GM21526 (cell line): ENCODE data around the gene FRMD8.
"Not testable (repeated sequence)": the region's sequence is repeated elsewhere in the genome, so short reads cannot be mapped to it uniquely, and the experiment has no call there.

ENCODE experiments used
- ATAC-seq: cut with Tn5 transposase; IDR thresholded peaks from one replicate; pipeline ENCODE4 v1.9.1; 2021; ENCODE audit warnings: moderate library complexity; ENCODE audit not compliant: unreplicated experiment, low FRiP score

Gene FRMD8

DNA sequence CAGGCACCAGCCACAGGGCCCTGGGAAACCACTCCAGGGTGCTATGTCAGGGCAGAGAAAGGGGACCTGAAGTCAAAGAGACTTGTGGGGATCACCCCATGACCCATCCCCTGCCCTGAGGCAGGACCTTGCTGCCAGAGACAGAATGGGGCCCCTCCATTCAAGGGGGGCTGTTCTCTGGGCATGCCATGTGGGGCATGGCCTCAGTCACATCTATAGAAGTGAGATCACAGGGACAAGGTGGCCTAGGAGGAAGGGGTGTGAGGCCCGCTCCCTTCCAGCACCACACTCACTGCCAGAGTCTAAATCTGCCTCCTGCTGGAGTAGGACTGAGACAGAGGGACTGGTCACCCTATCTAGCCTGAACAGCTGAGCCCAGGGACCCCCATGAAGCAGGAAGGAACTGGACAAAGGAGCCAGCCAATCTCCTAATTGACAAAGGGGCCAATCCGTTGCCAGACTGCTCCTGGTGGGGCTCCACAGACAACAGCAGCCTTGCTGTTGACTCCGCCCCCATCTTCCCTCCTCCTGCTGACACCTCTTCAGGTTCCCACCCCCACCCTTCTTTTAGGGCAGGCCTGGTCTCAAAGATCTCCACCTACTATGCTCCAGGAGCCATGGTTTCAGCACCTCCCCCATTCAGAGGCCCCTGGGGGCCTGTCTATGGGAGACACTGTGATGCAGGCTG lies 62.1 kb downstream of the FRMD8 start:
- ATAC-seq, result no peak

DNA sequence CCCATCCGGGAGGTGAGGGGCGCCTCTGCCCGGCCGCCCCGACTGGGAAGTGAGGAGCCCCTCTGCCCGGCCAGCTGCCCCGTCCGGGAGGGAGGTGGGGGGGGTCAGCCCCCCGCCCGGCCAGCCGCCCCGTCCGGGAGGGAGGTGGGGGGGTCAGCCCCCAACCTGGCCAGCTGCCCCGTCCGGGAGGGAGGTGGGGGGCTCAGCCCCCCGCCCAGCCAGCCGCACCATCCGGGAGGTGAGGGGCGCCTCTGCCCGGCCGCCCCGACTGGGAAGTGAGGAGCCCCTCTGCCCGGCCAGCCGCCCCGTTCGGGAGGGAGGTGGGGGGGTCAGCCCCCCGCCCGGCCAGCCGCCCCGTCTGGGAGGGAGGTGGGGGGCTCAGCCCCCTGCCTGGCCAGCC lies 64.9 kb downstream of the FRMD8 start:
- not testable (repeated sequence) for ATAC-seq

DNA sequence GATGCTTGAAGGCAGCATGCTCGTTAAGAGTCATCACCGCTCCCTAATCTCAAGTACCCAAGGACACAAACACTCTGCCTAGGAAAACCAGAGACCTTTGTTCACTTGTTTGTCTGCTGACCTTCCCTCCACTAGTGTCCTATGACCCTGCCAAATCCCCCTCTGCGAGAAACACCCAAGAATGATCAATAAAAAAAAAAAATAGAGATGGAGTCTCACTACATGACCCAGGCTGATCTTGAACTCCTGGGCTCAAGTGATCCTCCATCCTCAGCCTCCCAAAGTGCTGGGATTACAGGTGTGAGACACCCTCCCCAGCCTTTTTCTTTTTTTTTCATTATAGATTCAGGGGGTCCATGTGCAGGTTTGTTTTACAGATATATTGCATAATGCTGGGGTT lies 65.8 kb downstream of the FRMD8 start:
- ATAC-seq, result not testable (repeated sequence)

GRCh38 chr11:65452806-65453490 lies 66.5 kb downstream of the FRMD8 start:
- ATAC-seq, result no peak

DNA sequence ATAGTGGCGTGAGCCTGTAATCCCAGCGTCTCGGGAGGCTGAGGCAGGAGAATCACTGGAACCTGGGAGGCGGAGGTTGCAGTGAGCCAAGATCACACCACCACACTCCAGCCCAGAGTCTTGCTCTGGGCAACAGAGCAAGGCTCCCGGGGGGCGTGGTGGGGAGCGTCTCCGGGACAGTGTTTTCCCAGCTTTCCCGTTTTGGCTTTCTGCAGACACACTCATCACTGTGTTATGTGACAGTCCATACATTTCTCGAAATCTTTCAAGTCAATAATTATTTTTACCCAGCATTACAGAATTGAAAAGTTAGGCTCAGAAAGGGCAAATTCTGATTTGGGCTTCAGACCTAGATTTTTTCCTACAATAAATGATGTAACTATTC lies 67.9 kb downstream of the FRMD8 start:
- no peak for ATAC-seq

DNA sequence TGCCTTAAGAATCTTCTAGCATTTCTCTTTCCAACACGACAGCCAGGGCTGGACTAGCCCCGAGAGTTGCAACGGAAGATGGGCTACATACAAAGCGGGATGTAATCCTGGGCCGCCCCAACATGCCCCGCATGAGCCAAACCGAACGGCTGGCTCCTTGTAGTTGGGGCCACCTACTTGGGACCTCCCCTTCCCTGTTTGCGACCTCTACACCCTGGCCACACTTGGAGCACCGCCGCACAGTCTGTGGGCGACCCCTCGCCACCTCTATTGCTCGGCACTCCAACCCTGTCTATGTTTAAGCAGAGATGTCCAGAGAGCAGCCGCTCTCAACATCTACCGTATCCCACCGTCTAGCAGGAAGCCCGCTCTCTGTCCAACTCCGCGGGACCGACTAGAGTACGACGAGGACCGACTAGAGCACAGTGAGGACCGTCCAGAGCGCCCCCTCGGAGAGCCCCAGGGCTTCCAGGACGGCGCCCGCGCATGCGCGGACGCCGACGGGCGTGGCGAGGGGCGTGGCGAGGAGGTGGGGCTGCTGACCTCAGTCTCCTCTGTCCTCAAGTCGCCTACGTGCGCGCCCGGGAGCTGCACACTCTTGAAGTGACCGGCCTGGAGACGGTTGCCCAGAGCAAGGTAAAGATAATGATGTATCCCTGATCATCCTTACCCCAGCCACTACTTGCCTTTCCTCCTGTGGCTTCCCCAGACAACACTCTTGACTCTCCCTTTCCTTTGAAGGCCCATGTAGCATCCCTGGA lies 68.4 kb downstream of the FRMD8 start:
- peak; percentile 85 for ATAC-seq

DNA sequence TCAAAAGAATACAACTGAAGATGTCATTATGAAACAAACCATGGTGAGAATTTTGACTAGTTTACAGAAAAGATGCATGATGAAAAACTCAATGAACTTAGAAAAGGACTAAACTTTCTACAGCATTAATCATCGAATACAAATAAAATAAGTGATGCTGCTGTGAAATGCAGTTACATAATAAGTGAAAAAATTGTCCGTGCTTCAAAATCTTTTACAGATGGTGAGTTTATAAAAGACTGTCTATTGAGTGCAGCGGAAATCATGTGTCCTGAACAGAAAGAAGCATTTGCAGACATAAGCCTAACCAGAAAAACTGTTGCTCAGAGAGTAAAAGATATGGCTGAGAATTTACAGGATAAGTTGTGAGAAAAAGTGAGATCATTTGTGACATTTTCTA lies 70.0 kb downstream of the FRMD8 start:
- no peak for ATAC-seq

DNA sequence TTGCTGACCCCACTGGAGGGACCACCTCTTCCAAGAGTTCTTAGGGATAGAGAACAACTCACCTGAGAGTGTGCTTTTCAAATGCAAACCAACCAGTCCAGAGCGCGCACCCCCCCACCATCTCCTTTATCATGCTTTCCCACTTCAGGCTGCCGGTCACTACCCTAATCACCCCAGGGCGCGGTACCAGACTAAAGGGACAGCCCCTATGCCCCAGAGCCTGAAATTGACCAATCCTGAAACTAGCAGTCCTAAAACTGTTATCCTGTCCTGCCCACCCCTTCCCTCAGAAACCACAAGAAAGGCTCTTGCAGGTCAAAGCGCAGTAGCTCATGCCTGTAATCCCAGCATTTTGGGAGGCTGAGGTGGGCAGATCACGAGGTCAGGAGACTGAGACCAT lies 73.1 kb downstream of the FRMD8 start:
- ATAC-seq, result no peak
